GM12874 (cell line): Measurements from ENCODE around the gene CSGALNACT2.

Source experiments
- TF ChIP-seq, protein P1 (sequence below): IDR thresholded peaks from 2 replicates; pipeline ENCODE4 v1.5.1; 2011; ENCODE audit warnings: low read depth, mild to moderate bottlenecking, control low read depth, low read length, moderate library complexity; ENCODE audit not compliant: insufficient read depth

CSGALNACT2 gene

GRCh38 chr10:43118631-43119415 lies 19.4 kb upstream of the CSGALNACT2 start:
- TF ChIP-seq, protein P1, sequence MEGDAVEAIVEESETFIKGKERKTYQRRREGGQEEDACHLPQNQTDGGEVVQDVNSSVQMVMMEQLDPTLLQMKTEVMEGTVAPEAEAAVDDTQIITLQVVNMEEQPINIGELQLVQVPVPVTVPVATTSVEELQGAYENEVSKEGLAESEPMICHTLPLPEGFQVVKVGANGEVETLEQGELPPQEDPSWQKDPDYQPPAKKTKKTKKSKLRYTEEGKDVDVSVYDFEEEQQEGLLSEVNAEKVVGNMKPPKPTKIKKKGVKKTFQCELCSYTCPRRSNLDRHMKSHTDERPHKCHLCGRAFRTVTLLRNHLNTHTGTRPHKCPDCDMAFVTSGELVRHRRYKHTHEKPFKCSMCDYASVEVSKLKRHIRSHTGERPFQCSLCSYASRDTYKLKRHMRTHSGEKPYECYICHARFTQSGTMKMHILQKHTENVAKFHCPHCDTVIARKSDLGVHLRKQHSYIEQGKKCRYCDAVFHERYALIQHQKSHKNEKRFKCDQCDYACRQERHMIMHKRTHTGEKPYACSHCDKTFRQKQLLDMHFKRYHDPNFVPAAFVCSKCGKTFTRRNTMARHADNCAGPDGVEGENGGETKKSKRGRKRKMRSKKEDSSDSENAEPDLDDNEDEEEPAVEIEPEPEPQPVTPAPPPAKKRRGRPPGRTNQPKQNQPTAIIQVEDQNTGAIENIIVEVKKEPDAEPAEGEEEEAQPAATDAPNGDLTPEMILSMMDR = no peak

DNA sequence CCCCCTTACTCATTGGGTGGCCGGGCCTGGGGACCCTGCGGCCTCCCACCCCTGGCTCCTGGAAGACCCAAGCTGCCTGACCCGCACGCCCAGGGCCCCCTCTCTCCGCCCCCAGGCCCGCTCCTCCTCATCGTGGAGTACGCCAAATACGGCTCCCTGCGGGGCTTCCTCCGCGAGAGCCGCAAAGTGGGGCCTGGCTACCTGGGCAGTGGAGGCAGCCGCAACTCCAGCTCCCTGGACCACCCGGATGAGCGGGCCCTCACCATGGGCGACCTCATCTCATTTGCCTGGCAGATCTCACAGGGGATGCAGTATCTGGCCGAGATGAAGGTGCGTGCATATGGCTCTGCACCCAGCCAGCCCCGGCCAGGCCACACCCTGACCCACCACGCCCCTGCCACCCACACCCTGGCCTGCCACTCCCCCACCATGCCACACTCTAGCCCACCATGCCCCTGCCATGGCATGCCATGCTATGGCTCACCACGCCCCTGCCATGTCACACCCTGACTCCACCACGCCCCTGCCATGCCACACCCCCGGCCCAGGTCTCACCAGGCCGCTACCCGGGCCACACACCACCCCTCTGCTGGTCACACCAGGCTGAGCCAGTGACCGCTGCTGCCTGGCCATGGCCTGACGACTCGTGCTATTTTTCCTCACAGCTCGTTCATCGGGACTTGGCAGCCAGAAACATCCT lies 18.7 kb upstream of the CSGALNACT2 start:
- TF ChIP-seq, protein P1 = no peak

- TF ChIP-seq, protein P1 = no peak
These were observed 17.9 kb upstream of the CSGALNACT2 start for GRCh38 chr10:43120116-43120928.

DNA sequence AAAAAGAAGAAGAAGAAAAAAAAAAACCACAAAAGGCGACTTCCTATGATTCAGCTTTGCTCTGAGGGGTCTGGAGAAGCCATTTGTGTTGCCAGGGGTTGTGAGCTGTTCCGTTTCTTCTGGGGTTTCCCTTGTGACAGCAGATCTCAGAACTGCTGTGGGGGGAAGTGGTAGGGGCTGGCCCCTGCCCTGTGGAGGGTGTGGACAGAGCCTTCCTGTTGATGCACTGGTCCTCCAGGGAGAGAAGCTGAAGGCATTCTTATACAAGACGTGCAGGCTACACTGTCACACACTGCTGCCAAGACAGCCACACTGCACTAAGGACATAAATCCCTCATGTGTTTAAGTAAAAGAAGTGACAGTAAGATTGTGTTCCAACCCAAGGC lies 17.3 kb upstream of the CSGALNACT2 start:
- TF ChIP-seq, protein P1 = no peak

DNA sequence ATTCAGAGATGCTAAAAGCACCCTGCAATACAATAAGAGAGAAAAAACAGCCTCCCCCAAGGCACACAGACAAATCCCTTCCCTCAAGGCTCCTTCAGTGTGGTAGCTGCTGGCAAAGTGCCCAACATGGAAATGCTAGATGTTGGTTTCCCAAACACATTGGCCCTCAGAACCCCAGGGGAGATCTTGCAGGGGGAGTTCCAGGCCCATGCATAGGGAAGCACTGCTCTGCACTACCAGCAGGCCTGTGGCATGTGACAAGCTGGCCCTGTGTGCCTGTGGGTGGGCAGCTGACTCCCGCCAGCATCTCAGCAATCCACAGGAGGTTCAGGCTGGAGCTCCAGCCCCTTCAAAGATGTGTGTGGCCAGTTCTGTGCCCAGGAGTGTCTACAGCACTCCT lies 16.8 kb upstream of the CSGALNACT2 start:
- TF ChIP-seq, protein P1 = no peak

- TF ChIP-seq, protein P1 = no peak
These were observed 16.1 kb upstream of the CSGALNACT2 start for GRCh38 chr10:43122096-43122495.

DNA sequence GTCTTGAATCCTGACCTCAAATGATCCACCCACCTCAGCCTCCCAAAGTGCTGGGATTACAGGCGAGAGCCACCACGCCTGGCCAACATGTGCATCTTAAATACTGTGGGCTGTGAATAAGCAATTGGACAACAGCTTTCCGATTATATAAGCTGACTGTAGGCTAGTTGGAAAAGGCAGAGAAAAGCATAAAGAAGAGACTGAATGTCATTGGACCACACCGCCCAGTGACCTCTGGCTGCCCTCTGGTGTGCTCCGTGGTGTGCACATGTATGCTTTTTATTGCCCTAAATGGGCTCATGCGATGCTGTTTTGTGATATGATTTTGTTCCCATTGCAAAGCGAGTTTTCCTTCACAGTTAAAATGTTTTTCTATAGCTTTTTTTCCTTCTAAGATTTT lies 15.4 kb upstream of the CSGALNACT2 start:
- TF ChIP-seq, protein P1 = no peak
